HG02840 (cell line): ENCODE results near the gene TKFC.
A peak's percentile ranks its signal among the peaks of the same experiment; 100 is the strongest.

Experiments used
- ATAC-seq: cut with Tn5 transposase; IDR thresholded peaks from one replicate; pipeline ENCODE4 v1.9.1; 2021; ENCODE audit warnings: mild to moderate bottlenecking, moderate library complexity, moderate number of reproducible peaks; ENCODE audit not compliant: unreplicated experiment, low FRiP score

Gene TKFC

GRCh38 chr11:61343792-61344745 lies 11.0 kb downstream of the TKFC start:
- ATAC-seq: no peak

DNA sequence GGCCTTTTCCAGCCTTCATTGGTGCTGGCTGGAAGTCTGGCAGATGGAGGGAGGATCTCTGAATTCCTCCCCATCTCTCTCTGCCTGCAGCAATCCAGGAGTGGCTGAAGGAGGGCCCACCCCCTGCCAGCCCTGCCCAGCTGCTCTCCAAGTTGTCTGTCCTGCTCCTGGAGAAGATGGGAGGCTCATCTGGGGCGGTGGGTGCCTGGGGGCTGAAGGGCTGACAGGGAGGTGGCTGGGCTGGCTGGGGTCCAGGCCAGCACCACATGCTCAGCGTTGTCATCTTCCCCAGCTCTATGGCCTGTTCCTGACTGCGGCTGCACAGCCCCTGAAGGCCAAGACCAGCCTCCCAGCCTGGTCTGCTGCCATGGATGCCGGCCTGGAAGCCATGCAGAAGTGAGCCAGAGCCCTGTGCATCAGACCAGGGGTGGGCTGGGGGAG lies 12.2 kb downstream of the TKFC start:
- ATAC-seq: no peak

- no peak for ATAC-seq
Observed at GRCh38 chr11:61345954-61346843, 13.2 kb downstream of the TKFC start.

- no peak for ATAC-seq
Observed at GRCh38 chr11:61347916-61348461, 15.0 kb downstream of the TKFC start.

- no peak for ATAC-seq
Observed at GRCh38 chr11:61349189-61349751, 16.2 kb downstream of the TKFC start.

GRCh38 chr11:61349916-61350315 lies 16.9 kb downstream of the TKFC start:
- no peak for ATAC-seq

DNA sequence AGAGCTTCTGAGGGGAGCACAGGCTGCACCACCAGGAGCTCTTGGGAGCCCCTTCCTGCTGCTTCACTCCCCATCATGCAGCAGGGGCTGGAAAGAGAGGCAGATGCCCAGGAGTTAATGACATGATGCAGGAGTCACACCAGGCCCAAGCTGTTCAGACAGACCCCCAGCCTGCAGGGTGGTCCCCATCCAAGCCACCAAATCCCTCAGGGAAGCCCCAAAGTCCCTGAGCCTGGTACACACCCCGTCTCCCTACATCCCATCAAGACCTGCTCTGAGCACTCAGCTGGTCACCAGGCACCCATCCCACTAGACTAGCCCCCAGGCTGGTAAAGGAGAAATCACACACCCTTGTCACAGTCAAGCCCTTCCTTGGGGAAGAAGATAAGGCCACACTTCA lies 17.3 kb downstream of the TKFC start:
- no peak for ATAC-seq

DNA sequence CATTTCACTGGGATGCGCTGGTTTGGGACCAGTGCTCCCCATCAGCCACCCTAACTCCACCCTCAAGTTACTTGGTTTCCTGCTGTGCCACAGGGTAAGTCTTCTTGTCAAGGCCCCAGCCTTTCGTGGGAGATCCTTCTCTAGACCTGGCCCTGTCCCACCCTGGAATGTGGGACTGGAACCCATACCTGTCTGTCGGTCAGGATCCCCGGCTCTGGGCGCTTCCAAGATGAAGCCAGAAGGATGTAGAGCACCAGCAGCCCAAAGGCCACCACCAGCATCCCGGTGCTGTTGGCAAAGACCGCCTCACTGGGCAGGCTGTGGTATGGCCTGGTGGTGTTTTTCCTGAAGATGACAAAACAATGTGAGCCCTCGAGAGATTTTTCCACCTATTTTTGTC lies 17.8 kb downstream of the TKFC start:
- no peak for ATAC-seq

GRCh38 chr11:61352038-61352437 lies 19.0 kb downstream of the TKFC start:
- ATAC-seq: no peak

DNA sequence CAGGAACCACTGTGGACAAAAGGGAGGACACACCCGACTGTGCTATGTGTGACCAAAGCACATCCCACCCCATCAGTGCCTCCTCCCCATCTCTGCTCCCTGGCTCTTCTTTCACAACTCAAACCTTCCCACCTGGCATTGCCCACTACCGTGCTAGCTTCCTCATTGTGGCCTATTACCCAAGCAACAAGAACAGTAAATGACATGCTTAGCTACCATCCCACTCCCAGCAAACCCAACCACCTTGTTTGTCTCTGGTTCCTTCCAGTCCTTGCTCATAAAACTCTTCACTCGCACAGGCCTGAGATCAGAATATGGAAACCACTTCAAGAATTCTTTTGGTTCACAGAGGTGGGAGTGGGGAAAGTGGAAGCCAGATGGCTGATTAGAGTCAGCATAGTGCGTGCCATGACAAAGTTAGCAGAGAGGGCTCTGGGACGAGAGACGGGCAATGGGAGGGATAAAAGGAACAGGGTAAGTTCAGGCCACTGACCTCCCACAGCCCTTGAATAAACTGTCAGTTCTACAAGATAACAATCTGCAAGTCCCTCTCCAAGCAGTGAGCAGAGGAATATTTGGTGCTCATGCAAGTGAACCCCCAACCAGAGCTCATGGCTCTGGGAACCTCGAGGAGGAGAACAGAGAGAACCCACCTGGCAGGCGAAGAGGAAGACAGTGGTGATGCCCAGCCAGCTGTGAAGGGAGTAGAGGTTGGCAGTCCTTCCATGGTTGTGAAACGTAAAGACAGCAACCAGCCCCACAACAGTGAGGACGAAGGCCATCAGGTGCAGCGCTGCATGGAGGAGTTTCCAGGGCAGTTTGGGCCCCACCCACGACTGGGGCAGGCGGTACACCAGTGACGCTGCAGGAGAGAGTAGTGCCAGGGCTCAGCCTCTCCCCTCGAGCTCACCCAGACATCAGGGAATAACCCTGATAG lies 20.4 kb downstream of the TKFC start:
- no peak for ATAC-seq

- no peak for ATAC-seq
Observed at GRCh38 chr11:61354208-61354607, 21.2 kb downstream of the TKFC start.

GRCh38 chr11:61356706-61357105 lies 23.7 kb downstream of the TKFC start:
- no peak for ATAC-seq

DNA sequence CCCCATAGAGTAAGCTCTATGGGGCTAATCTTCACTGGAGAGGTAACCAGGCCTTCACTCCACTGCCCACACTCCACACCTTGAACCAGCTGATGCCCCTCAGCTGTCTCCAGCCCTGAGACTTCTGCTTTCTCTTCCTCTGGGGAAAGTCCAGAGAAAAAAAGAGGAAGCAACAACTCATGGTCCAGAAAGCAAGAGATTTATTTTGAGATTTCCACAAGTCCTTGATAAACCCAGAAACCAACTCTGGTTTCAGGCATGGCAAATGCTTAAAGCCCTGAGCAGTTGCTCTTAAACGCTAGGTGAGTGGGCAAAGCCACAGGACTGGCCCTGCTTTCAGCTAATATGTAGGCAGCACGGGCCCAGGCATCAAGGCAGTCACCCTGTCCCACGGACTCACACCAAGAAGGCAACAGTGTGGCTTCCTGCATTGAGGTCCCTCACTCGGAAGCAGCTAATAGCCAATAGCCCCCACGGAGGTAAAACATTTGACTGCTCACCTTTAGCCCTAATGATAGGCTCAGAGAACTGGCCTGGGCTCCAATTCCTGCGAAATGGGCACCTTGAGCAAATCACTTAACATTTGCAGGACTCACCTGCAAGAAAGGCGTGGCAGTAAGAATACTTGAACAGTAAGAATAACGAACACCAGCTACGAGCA lies 24.3 kb downstream of the TKFC start:
- no peak for ATAC-seq

DNA sequence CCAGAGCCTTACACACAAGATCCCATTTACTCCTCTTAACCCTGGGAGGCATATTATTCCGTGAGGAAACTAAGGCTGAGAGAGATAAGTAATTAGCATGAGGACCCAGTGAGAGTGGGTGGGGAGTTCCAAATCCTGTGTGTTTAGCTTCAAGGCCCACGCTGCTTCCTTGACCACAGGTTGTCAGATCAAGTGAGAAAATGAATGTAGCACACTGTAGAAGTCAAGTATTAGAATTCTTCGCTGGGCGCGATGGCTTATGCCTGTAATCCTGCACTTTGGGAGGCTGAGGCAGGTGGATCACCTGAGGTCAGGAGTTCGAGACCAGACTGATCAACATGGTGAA lies 24.8 kb downstream of the TKFC start:
- ATAC-seq: no peak

- ATAC-seq: no peak
Observed at GRCh38 chr11:61358566-61358965, 25.5 kb downstream of the TKFC start.

GRCh38 chr11:61359516-61359915 lies 26.5 kb downstream of the TKFC start:
- ATAC-seq: no peak

DNA sequence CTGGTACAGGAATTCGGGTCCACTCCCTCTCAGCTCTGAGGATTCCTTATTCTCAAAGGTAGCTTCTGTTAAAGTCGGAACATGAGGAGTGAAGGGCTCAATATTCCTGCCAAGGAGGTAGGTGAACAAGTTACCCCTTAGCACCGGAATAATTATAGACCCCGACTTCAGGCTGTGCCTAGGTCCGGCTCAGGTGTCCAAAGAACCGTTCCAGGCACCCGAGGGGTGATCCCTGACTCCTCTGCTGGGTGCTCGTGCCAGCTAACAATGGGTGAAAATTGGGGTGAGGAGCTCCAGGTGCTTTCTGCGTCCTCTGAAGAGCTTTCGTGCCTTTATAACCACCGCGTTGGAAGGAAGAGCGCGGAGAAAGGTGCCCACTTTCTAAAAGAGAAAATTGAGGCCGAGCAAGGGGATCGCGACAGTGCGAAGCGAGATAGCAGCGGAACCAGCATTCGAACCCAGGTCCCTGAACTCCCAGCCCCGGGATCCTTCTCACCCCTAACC lies 28.3 kb downstream of the TKFC start:
- ATAC-seq: no peak

- ATAC-seq: peak; percentile 70
Observed at GRCh38 chr11:61361741-61362541, 28.9 kb downstream of the TKFC start, which contains the start of the genes CYB561A3 and TMEM138. Gene CYB561A3 (minus strand): TSS chr11:61361882. CDS start chr11:61356713, 5,169 bp downstream. Gene TMEM138 (plus strand): TSS chr11:61362374. CDS start chr11:61364391, 2,017 bp downstream.
